Right lobe of liver (tissue), 4 donors: ENCODE results near the gene SNRPA.

ENCODE experiments used
- POLR2A ChIP-seq: fragments of 450-650 bp; IDR thresholded peaks from one replicate; pipeline ENCODE4 v1.6.1; 2017; ENCODE audit warnings: antibody characterized with exemption, mild to moderate bottlenecking
- TF ChIP-seq, protein P1 (sequence below), 4 donors: fragments of 200-600 bp in 3 of 4; fragments of 450-650 bp in 1 of 4; IDR thresholded peaks; one replicate each; pipeline versions ENCODE4 v1.5.1 to v1.8.0; 2016 to 2022; ENCODE audit warnings: antibody characterized with exemption in 4 of 4, mild to moderate bottlenecking in 2 of 4
- donor health status: DM: no; HTN: no; CAD: no.
- donor health status: DM: no; HTN: no; CAD: no.
- donor health status: DM: no; HTN: yes; CAD: no.

DNA sequence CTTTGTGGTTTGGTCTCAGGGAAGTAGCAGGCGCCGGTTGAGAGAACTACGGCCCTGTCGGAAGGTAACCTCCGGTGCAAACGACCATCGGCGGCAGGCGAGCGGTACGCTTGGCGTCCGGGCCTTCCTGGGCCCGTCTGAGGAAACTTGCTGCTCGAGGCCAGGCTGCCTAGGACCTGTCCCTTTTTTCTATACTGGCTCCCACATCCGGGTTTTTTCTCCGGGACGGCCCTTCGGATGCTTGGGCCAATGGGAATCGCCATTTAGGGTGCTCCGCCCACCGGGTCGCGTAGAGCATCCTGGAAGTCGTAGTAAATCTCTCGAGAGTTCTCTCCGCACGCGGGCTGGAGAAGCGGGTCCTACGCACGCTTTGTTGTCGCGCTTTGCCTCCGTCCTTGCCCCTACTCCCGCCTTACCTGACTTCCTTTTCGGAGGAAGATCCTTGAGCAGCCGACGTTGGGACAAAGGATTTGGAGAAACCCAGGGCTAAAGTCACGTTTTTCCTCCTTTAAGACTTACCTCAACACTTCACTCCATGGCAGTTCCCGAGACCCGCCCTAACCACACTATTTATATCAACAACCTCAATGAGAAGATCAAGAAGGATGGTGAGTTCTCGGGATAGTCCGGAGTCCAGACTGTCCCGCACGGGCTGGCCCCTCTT, at the start of gene SNRPA:
- peak; percentile 84 for TF ChIP-seq POLR2A
- TF ChIP-seq, protein P1, sequence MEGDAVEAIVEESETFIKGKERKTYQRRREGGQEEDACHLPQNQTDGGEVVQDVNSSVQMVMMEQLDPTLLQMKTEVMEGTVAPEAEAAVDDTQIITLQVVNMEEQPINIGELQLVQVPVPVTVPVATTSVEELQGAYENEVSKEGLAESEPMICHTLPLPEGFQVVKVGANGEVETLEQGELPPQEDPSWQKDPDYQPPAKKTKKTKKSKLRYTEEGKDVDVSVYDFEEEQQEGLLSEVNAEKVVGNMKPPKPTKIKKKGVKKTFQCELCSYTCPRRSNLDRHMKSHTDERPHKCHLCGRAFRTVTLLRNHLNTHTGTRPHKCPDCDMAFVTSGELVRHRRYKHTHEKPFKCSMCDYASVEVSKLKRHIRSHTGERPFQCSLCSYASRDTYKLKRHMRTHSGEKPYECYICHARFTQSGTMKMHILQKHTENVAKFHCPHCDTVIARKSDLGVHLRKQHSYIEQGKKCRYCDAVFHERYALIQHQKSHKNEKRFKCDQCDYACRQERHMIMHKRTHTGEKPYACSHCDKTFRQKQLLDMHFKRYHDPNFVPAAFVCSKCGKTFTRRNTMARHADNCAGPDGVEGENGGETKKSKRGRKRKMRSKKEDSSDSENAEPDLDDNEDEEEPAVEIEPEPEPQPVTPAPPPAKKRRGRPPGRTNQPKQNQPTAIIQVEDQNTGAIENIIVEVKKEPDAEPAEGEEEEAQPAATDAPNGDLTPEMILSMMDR (IDR thresholded peaks at IDR 0.05), result no peak
